Esophagus squamous epithelium (tissue), 4 donors: Measurements from ENCODE around the gene PRR12.

Experiments used
- POLR2A ChIP-seq, 4 donors: fragments of 450-650 bp; IDR thresholded peaks; one replicate each; pipeline ENCODE4 v1.6.1; 2017; ENCODE audit warnings: antibody characterized with exemption in 4 of 4, mild to moderate bottlenecking in 4 of 4, moderate library complexity in 3 of 4
- TF ChIP-seq, protein P1 (sequence below), 6 experiments: fragments of 450-650 bp in 4 of 6; fragments of 200-600 bp in 2 of 6; sonication (generic) in 2 of 6; IDR thresholded peaks; one replicate each; pipeline ENCODE4 v1.5.1; 2016 to 2019; ENCODE audit warnings: antibody characterized with exemption in 6 of 6, mild to moderate bottlenecking in 4 of 6, moderate library complexity in 4 of 6

DNA sequence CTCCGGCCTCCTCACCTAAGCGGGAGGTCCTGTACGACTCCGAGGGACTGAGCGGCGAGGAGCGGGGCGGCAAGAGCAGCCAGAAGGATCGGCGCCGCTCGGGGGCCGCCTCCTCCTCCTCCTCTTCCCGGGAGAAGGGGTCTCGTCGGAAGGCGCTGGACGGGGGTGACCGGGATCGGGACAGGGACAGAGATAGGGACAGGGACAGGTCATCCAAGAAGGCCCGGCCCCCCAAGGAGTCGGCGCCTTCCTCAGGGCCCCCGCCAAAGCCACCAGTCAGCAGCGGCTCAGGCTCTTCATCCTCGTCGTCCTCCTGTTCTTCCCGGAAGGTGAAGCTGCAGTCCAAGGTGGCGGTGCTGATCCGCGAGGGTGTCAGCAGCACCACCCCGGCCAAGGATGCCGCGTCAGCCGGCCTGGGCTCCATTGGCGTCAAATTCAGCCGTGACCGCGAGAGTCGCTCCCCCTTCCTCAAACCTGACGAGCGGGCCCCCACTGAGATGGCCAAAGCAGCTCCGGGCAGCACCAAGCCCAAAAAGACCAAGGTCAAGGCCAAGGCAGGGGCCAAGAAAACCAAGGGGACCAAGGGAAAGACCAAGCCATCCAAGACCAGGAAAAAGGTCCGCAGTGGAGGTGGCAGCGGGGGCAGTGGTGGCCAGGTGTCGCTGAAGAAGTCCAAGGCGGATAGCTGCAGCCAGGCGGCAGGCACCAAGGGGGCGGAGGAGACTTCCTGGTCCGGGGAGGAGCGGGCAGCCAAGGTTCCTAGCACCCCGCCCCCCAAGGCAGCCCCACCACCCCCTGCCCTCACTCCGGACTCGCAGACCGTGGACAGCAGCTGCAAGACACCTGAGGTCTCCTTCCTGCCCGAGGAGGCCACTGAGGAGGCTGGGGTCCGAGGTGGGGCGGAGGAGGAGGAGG is 61.8 kb downstream of the PRR12 start:
- TF ChIP-seq, protein P1, sequence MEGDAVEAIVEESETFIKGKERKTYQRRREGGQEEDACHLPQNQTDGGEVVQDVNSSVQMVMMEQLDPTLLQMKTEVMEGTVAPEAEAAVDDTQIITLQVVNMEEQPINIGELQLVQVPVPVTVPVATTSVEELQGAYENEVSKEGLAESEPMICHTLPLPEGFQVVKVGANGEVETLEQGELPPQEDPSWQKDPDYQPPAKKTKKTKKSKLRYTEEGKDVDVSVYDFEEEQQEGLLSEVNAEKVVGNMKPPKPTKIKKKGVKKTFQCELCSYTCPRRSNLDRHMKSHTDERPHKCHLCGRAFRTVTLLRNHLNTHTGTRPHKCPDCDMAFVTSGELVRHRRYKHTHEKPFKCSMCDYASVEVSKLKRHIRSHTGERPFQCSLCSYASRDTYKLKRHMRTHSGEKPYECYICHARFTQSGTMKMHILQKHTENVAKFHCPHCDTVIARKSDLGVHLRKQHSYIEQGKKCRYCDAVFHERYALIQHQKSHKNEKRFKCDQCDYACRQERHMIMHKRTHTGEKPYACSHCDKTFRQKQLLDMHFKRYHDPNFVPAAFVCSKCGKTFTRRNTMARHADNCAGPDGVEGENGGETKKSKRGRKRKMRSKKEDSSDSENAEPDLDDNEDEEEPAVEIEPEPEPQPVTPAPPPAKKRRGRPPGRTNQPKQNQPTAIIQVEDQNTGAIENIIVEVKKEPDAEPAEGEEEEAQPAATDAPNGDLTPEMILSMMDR (IDR thresholded peaks at IDR 0.05): no peak
- no peak for TF ChIP-seq POLR2A (IDR thresholded peaks at IDR 0.05)
